Liver (tissue), 3 donors: ENCODE data around the gene SPTBN4.

Experiments used
- EGR1 ChIP-seq, 2 donors: IDR thresholded peaks; 2 replicates each; pipeline ENCODE4 v1.6.1; 2016 to 2018; ENCODE audit warnings: antibody characterized with exemption in 2 of 2, low read depth in 2 of 2
- HNF4G ChIP-seq: IDR thresholded peaks from 2 replicates; pipeline ENCODE4 v1.6.1; 2016; ENCODE audit warnings: antibody characterized with exemption
- JUND ChIP-seq, 2 donors: IDR thresholded peaks; 2 replicates each; pipeline ENCODE4 v1.6.1; 2016; ENCODE audit warnings: antibody characterized with exemption in 2 of 2
- RAD21 ChIP-seq, 2 donors: IDR thresholded peaks; 2 replicates each; pipeline ENCODE4 v1.6.1; 2016; ENCODE audit warnings: antibody characterized with exemption in 2 of 2, mild to moderate bottlenecking in 2 of 2
- SP1 ChIP-seq: IDR thresholded peaks from 2 replicates; pipeline ENCODE4 v1.6.1; 2018; ENCODE audit warnings: antibody characterized with exemption, mild to moderate bottlenecking
- YY1 ChIP-seq: IDR thresholded peaks from 2 replicates; pipeline ENCODE4 v1.6.1; 2016; ENCODE audit warnings: antibody characterized with exemption, mild to moderate bottlenecking
- TF ChIP-seq, protein P1 (sequence below): fragments of 150-350 bp; IDR thresholded peaks from 2 replicates; pipeline ENCODE4 v1.5.1; 2017; ENCODE audit warnings: improper control_type of control experiment, low read depth, low read length; ENCODE audit not compliant: missing input control
- TF ChIP-seq, protein P2 (sequence below): IDR thresholded peaks from 2 replicates; pipeline ENCODE4 v1.6.1; 2016; ENCODE audit warnings: antibody characterized with exemption, mild to moderate bottlenecking
- TF ChIP-seq, protein P3 (sequence below): IDR thresholded peaks from 2 replicates; pipeline ENCODE4 v1.6.1; 2016; ENCODE audit warnings: antibody characterized with exemption
- donor health status: healthy.
- donor health status: healthy.

- TF ChIP-seq, protein P1, sequence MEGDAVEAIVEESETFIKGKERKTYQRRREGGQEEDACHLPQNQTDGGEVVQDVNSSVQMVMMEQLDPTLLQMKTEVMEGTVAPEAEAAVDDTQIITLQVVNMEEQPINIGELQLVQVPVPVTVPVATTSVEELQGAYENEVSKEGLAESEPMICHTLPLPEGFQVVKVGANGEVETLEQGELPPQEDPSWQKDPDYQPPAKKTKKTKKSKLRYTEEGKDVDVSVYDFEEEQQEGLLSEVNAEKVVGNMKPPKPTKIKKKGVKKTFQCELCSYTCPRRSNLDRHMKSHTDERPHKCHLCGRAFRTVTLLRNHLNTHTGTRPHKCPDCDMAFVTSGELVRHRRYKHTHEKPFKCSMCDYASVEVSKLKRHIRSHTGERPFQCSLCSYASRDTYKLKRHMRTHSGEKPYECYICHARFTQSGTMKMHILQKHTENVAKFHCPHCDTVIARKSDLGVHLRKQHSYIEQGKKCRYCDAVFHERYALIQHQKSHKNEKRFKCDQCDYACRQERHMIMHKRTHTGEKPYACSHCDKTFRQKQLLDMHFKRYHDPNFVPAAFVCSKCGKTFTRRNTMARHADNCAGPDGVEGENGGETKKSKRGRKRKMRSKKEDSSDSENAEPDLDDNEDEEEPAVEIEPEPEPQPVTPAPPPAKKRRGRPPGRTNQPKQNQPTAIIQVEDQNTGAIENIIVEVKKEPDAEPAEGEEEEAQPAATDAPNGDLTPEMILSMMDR: no peak
- TF ChIP-seq, protein P2, sequence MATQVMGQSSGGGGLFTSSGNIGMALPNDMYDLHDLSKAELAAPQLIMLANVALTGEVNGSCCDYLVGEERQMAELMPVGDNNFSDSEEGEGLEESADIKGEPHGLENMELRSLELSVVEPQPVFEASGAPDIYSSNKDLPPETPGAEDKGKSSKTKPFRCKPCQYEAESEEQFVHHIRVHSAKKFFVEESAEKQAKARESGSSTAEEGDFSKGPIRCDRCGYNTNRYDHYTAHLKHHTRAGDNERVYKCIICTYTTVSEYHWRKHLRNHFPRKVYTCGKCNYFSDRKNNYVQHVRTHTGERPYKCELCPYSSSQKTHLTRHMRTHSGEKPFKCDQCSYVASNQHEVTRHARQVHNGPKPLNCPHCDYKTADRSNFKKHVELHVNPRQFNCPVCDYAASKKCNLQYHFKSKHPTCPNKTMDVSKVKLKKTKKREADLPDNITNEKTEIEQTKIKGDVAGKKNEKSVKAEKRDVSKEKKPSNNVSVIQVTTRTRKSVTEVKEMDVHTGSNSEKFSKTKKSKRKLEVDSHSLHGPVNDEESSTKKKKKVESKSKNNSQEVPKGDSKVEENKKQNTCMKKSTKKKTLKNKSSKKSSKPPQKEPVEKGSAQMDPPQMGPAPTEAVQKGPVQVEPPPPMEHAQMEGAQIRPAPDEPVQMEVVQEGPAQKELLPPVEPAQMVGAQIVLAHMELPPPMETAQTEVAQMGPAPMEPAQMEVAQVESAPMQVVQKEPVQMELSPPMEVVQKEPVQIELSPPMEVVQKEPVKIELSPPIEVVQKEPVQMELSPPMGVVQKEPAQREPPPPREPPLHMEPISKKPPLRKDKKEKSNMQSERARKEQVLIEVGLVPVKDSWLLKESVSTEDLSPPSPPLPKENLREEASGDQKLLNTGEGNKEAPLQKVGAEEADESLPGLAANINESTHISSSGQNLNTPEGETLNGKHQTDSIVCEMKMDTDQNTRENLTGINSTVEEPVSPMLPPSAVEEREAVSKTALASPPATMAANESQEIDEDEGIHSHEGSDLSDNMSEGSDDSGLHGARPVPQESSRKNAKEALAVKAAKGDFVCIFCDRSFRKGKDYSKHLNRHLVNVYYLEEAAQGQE: no peak
- TF ChIP-seq SP1 (no peak), EGR1 (IDR thresholded peaks at IDR 0.05; ENCODE audit: low read depth in 2 of 2) (no peak), HNF4G (no peak), YY1 (no peak), JUND (IDR thresholded peaks at IDR 0.05) (no peak), RAD21 (IDR thresholded peaks at IDR 0.05) (no peak)
- TF ChIP-seq, protein P3, sequence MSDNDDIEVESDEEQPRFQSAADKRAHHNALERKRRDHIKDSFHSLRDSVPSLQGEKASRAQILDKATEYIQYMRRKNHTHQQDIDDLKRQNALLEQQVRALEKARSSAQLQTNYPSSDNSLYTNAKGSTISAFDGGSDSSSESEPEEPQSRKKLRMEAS: no peak
Measured at GRCh38 chr19:40502081-40502480, 35.3 kb downstream of the SPTBN4 start.
